Measurements from ENCODE around the gene NTSR1. TPM values are rescaled to one million over a fixed set of nuclear protein-coding genes. Genes with fewer than 3 reads are reported as not detected.
A peak's percentile ranks its signal among the peaks of the same experiment; 100 is the strongest.

The NTSR1 gene
- total RNA-seq, 1 donor from 2014 or later = not detected

GRCh38 chr20:62661647-62662046, 47.0 kb upstream of the NTSR1 start:
- no peak overlapping the region for H3K27ac Mint-ChIP-seq (ENCODE audit: unreplicated experiment)
- no peaks in the 10 kb centered on the region for H3K9me3 Mint-ChIP-seq

GRCh38 chr20:62662422-62662821, 46.2 kb upstream of the NTSR1 start:
- no peaks in the 10 kb centered on the region for H3K36me3 Mint-ChIP-seq (ENCODE audit: low read depth)
- peaks cover 28% of the 10 kb centered on the region for H3K4me1 Mint-ChIP-seq
- no peak for DNase-seq (ENCODE audit: low read depth, low spot score)
- no peak for TF ChIP-seq CTCF (conservative IDR thresholded peaks at IDR 0.05)
- no peaks in the 10 kb centered on the region for H3K27me3 Mint-ChIP-seq (ENCODE audit: low read depth)
- no peak overlapping the region for H3K27ac Mint-ChIP-seq (ENCODE audit: unreplicated experiment)
- H3K9me3 Mint-ChIP-seq = no peaks in the 10 kb centered on the region
- H3K4me3 Mint-ChIP-seq = no peak overlapping the region

More at GRCh38 chr20:62661647-62662046, 47.0 kb upstream of the NTSR1 start:
- Mint-ChIP-seq H3K4me3 (no peak overlapping the region), H3K36me3 (ENCODE audit: low read depth) (no peaks in the 10 kb centered on the region), H3K4me1 (peaks cover 20% of the 10 kb centered on the region), H3K27me3 (ENCODE audit: low read depth) (no peaks in the 10 kb centered on the region)
- no peak for TF ChIP-seq CTCF (conservative IDR thresholded peaks at IDR 0.05)
- DNase-seq (ENCODE audit: low read depth, low spot score) = no peak

GRCh38 chr20:62663145-62664018, 45.3 kb upstream of the NTSR1 start:
- Mint-ChIP-seq H3K4me1 (peaks cover 37% of the 10 kb centered on the region), H3K27me3 (ENCODE audit: low read depth) (no peaks in the 10 kb centered on the region), H3K9me3 (no peaks in the 10 kb centered on the region), H3K27ac (ENCODE audit: unreplicated experiment) (peak overlapping the region; percentile 84), H3K4me3 (no peak overlapping the region), H3K36me3 (ENCODE audit: low read depth) (no peaks in the 10 kb centered on the region)
- no peak for DNase-seq (ENCODE audit: low read depth, low spot score)
- TF ChIP-seq CTCF (conservative IDR thresholded peaks at IDR 0.05) = no peak

GRCh38 chr20:62664019-62664971, 44.3 kb upstream of the NTSR1 start:
- no peaks in the 10 kb centered on the region for H3K9me3 Mint-ChIP-seq
- no peak for TF ChIP-seq CTCF (conservative IDR thresholded peaks at IDR 0.05)
- H3K27me3 Mint-ChIP-seq (ENCODE audit: low read depth) = no peaks in the 10 kb centered on the region
- H3K27ac Mint-ChIP-seq (ENCODE audit: unreplicated experiment) = no peak overlapping the region
- no peaks in the 10 kb centered on the region for H3K36me3 Mint-ChIP-seq (ENCODE audit: low read depth)
- peaks cover 35% of the 10 kb centered on the region for H3K4me1 Mint-ChIP-seq
- no peak overlapping the region for H3K4me3 Mint-ChIP-seq
- no peak for DNase-seq (ENCODE audit: low read depth, low spot score)

- TF ChIP-seq CTCF (conservative IDR thresholded peaks at IDR 0.05) = no peak
- Mint-ChIP-seq H3K4me1 (peaks cover 33% of the 10 kb centered on the region), H3K27ac (ENCODE audit: unreplicated experiment) (no peak overlapping the region), H3K9me3 (no peaks in the 10 kb centered on the region), H3K4me3 (no peak overlapping the region), H3K27me3 (ENCODE audit: low read depth) (no peaks in the 10 kb centered on the region), H3K36me3 (ENCODE audit: low read depth) (no peaks in the 10 kb centered on the region)
- no peak for DNase-seq (ENCODE audit: low read depth, low spot score)
Measured at GRCh38 chr20:62665153-62665754, 43.4 kb upstream of the NTSR1 start.
